Adrenal gland (tissue), 5 donors: ENCODE data around the gene SAFB.

ENCODE experiments used
- CTCF ChIP-seq, 6 experiments: fragments of 450-650 bp in 4 of 6; fragments of 200-600 bp in 2 of 6; sonication (generic) in 1 of 6; IDR thresholded peaks; 1 replicate in 5 of 6; 2 replicates in 1 of 6; pipeline versions ENCODE4 v1.5.1 to v1.8.0; 2016 to 2021; ENCODE audit warnings: antibody characterized with exemption in 6 of 6, mild to moderate bottlenecking in 2 of 6, moderate library complexity in 1 of 6
- POLR2A ChIP-seq, 2 donors: fragments of 450-650 bp; IDR thresholded peaks; one replicate each; pipeline ENCODE4 v1.6.1; 2017; ENCODE audit warnings: antibody characterized with exemption in 2 of 2, mild to moderate bottlenecking in 2 of 2, moderate library complexity in 1 of 2
- donor health status: DM: no; HTN: no; CAD: no.

- TF ChIP-seq CTCF (IDR thresholded peaks at IDR 0.05): no peak
- TF ChIP-seq POLR2A (IDR thresholded peaks at IDR 0.05): no peak
Observed at GRCh38 chr19:5651361-5651760, 28.5 kb downstream of the SAFB start.
